Left kidney (tissue), 2 donors: Measurements from ENCODE around the gene TMC6. TPM values are rescaled to one million over a fixed set of nuclear protein-coding genes. Genes with fewer than 3 reads are reported as not detected.

Source experiments
- DNase-seq: peaks from one replicate; pipeline ENCODE4 v3.0.0-alpha.2; 2013
- polyA plus RNA-seq: library from polyadenylated mRNA; unstranded; fragments of 120-200 nt; gene quantifications from one replicate; pipeline ENCODE4 v1.2.1, GENCODE V29; 2013; ENCODE audit not compliant: insufficient read length

TMC6 gene
- polyA plus RNA-seq, 1 donor = 24.8 TPM

GRCh38 chr17:78111727-78112517 is 16.6 kb downstream of the TMC6 start:
- no peak for DNase-seq

- no peak for DNase-seq
These were observed 17.4 kb downstream of the TMC6 start for GRCh38 chr17:78111016-78111726.

GRCh38 chr17:78110363-78111015 is 18.1 kb downstream of the TMC6 start:
- DNase-seq = no peak

- no peak for DNase-seq
These were observed 19.1 kb downstream of the TMC6 start for GRCh38 chr17:78109489-78109761.

- DNase-seq = no peak
These were observed 19.6 kb downstream of the TMC6 start for GRCh38 chr17:78108726-78109488.

GRCh38 chr17:78107976-78108725 is 20.4 kb downstream of the TMC6 start:
- no peak for DNase-seq

GRCh38 chr17:78107457-78107856 is 21.1 kb downstream of the TMC6 start:
- DNase-seq = no peak

- no peak for DNase-seq
These were observed 22.3 kb downstream of the TMC6 start for GRCh38 chr17:78106211-78106610.

- DNase-seq = no peak
These were observed 23.0 kb downstream of the TMC6 start for GRCh38 chr17:78105551-78105950.

- DNase-seq = no peak
These were observed 23.5 kb downstream of the TMC6 start for GRCh38 chr17:78105101-78105500.

- DNase-seq = no peak
These were observed 24.0 kb downstream of the TMC6 start for GRCh38 chr17:78104540-78104941.

GRCh38 chr17:78103311-78103710 is 25.2 kb downstream of the TMC6 start:
- DNase-seq = no peak

GRCh38 chr17:78101542-78101941 is 27.0 kb downstream of the TMC6 start:
- no peak for DNase-seq

- no peak for DNase-seq
These were observed 27.4 kb downstream of the TMC6 start for GRCh38 chr17:78101112-78101511.

- no peak for DNase-seq
These were observed 32.5 kb downstream of the TMC6 start for GRCh38 chr17:78096093-78096492.

GRCh38 chr17:78095035-78095434 is 33.5 kb downstream of the TMC6 start:
- DNase-seq = no peak

- no peak for DNase-seq
These were observed 35.7 kb downstream of the TMC6 start for GRCh38 chr17:78092794-78093324.

- DNase-seq = no peak
These were observed 38.8 kb downstream of the TMC6 start for GRCh38 chr17:78089576-78090281.

GRCh38 chr17:78088529-78088928 is 40.0 kb downstream of the TMC6 start:
- no peak for DNase-seq

- no peak for DNase-seq
These were observed 41.8 kb downstream of the TMC6 start for GRCh38 chr17:78086740-78087139.

GRCh38 chr17:78082988-78083387 is 45.6 kb downstream of the TMC6 start:
- DNase-seq = no peak
